A673 (cell line): ENCODE results near the gene CLEC7A. TPM values are rescaled to one million over a fixed set of nuclear protein-coding genes. Genes with fewer than 3 reads are reported as not detected.

Experiments
- BruUV-seq: library from RNA; stranded (reverse); fragments of 400-500 nt; replicated peaks from 2 replicates; lab custom pipeline; 2021; lab: Mats Ljungman, UMichigan
- CTCF ChIA-PET: fragments of 300-600 bp; sonication (Branson Sonifier 250); formaldehyde crosslinking; loops from one replicate; lab custom pipeline; 2022; ENCODE audit warnings: antibody characterized with exemption; lab: Charles Lee
- POLR2A ChIA-PET: fragments of 300-600 bp; sonication (Branson Sonifier 250); formaldehyde crosslinking; loops from one replicate; lab custom pipeline; 2022; ENCODE audit warnings: antibody characterized with exemption; ENCODE audit not compliant: low non-redundant PET; lab: Charles Lee
- DNase-seq: peaks from one replicate; pipeline ENCODE4 v3.0.0-alpha.2; 2015; ENCODE audit warnings: low spot score
- H3K27ac ChIP-seq: fragments of 200-600 bp; sonication (generic); 2 replicates; pipeline ENCODE4 v1.5.1; 2016; ENCODE audit warnings: mixed run types, low read depth, mild to moderate bottlenecking, mixed read lengths, antibody characterized with exemption, low read length; ENCODE audit not compliant: poor library complexity, severe bottlenecking
- H3K27me3 ChIP-seq: fragments of 200-600 bp; sonication (generic); replicated peaks from 2 replicates; pipeline ENCODE4 v1.6.1; 2017; ENCODE audit warnings: mixed run types, low read depth, mild to moderate bottlenecking, mixed read lengths, antibody characterized with exemption, low read length; ENCODE audit not compliant: insufficient read depth, poor library complexity
- H3K36me3 ChIP-seq: fragments of 200-600 bp; sonication (generic); 2 replicates; pipeline ENCODE4 v1.6.1; 2016; ENCODE audit warnings: mixed run types, mild to moderate bottlenecking, mixed read lengths, antibody characterized with exemption, low read length; ENCODE audit not compliant: insufficient read depth, poor library complexity, severe bottlenecking
- H3K4me1 ChIP-seq: fragments of 200-600 bp; sonication (generic); 2 replicates; pipeline ENCODE4 v1.6.1; 2017; ENCODE audit warnings: mixed run types, mild to moderate bottlenecking, mixed read lengths, antibody characterized with exemption, low read length; ENCODE audit not compliant: insufficient read depth, poor library complexity, severe bottlenecking
- H3K4me3 ChIP-seq: fragments of 200-600 bp; sonication (generic); 2 replicates; pipeline ENCODE4 v1.5.1; 2016; ENCODE audit warnings: low read depth, mixed run types, mild to moderate bottlenecking, mixed read lengths, low read length; ENCODE audit not compliant: poor library complexity, severe bottlenecking
- H3K9me3 ChIP-seq: fragments of 200-600 bp; sonication (generic); 2 replicates; pipeline ENCODE4 v1.6.1; 2016; ENCODE audit warnings: mixed run types, low read depth, mild to moderate bottlenecking, mixed read lengths, antibody characterized with exemption, low read length; ENCODE audit not compliant: poor library complexity, severe bottlenecking
- CTCF ChIP-seq: fragments of 300-800, 200-600 bp; sonication (generic); conservative IDR thresholded peaks from 2 replicates; pipeline ENCODE4 v1.5.1; 2017; ENCODE audit warnings: low read depth, mild to moderate bottlenecking, antibody characterized with exemption, low read length, moderate library complexity, mixed read lengths
- EZH2 ChIP-seq: fragments of 200-600 bp; sonication (generic); IDR thresholded peaks from 2 replicates; pipeline ENCODE4 v1.6.1; 2017; ENCODE audit warnings: borderline replicate concordance, low read depth, mild to moderate bottlenecking, mixed read lengths, antibody characterized with exemption, low read length; ENCODE audit not compliant: poor library complexity, severe bottlenecking
- intact Hi-C: fragments of 100-400 bp; cut with micrococcal nuclease; formaldehyde crosslinking; loops from one replicate; pipeline ENCODE4 v1.10.0; 2022; ENCODE audit not compliant: unreplicated experiment
- total RNA-seq: library from RNA; stranded (reverse); gene quantifications from 2 replicates; pipeline ENCODE4 v1.2.3, GENCODE V29; 2021

The CLEC7A gene
- total RNA-seq, 1 experiment from 2014 or later = 0.28 TPM

DNA sequence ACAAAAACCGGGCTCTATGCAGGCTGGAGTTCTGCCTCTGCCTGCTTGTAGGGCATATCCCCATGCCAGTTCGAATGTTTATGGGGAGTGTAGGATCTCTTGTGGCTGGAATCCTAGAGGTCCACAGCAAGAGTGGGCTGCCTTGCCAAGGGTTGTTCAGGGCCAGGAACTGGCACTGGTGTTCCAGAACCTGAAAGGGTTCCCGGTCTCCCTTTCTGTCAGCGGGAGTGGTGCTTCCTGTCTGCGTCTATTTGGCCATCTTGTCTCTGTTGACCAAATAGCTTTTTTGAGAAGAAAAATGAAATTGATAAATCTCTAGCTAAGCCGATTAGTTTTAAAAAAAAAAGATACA is 24.1 kb upstream of the CLEC7A start:
- Histone ChIP-seq H3K4me1 (no peaks in the 10 kb centered on the region), H3K4me3 (peak overlapping the region; percentile 48), H3K27ac (no peak overlapping the region), H3K27me3 (no peaks in the 10 kb centered on the region), H3K36me3 (no peaks in the 10 kb centered on the region), H3K9me3 (no peaks in the 10 kb centered on the region)
- ChIA-PET POLR2A (no interaction called here), CTCF (interaction anchor here (1.2 kb wide), 1 partner anchor 11 kb away, joined by 4 read pairs; no protein-coding TSS in a partner anchor)
- intact Hi-C loops = loop anchor here (5.0 kb wide), 1 partner anchor 408 kb away; no protein-coding TSS in a partner anchor
- no TSS peak for BruUV-seq
- TF ChIP-seq CTCF = no peak
- TF ChIP-seq EZH2 = no peak
- DNase-seq = no peak

DNA sequence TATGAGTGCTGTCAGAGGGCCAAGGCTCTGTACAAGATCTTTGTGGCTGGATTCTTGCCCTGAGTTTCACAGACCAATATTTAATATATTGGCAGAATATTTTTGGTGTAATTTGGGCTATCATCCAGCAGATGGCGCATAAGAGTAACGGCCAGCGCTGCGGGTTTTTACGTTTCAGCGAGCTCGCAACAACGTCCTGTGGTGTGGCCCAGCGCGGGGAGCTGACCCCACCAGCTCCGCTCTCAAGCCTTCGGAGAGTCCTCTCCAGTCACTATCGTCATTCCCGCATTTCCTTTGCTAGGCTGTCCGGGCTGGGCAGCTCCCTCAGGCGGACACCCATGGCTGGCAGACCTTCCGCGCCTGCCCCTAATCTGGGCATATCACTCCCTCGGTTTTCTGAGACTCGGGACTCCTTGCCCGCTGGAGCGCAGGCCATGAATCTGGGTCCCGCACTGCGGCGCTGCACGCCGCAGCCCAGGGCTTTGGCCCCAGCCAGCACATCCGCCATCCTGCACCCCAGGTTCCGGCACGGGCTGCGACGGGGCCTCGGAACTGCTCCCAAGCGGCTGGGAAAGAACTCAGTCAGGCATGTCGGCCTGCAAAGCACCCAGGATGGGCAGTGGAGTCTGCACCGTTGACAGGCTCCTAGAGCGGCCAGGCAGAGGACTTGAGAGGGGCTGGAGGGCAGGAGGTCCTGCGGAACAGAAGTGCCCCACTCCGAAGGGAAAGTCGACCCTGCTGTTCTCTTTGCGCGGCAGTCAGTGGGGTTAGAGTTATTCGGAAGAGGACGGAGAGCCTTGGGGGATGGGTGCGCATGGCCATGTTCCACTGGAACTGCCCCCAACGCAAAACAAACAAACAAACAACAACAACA is 23.5 kb upstream of the CLEC7A start:
- TF ChIP-seq EZH2 (no peak), CTCF (peak; percentile 82)
- ChIA-PET CTCF (interaction anchor here (0.7 to 1.2 kb wide), 5 partner anchors 10 to 1018 kb away, joined by 3 to 5 read pairs (median 4); partner anchors contain the start of gene SMIM10L1), POLR2A (no interaction called here)
- peak; percentile 74 for DNase-seq
- no peaks in the 10 kb centered on the region for H3K4me1 ChIP-seq
- H3K9me3 ChIP-seq = no peaks in the 10 kb centered on the region
- H3K27me3 ChIP-seq = no peaks in the 10 kb centered on the region
- H3K36me3 ChIP-seq = no peaks in the 10 kb centered on the region
- intact Hi-C loops = loop anchor here (1.0 to 5.0 kb wide), 2 partner anchors 37 to 409 kb away; no protein-coding TSS in a partner anchor
- H3K4me3 ChIP-seq = peak overlapping the region; percentile 48
- BruUV-seq = no TSS peak
- H3K27ac ChIP-seq = peak overlapping the region; percentile 25

GRCh38 chr12:10151621-10152020 is 21.6 kb upstream of the CLEC7A start:
- intact Hi-C loops = loop anchor here (5.0 kb wide), 1 partner anchor 411 kb away; no protein-coding TSS in a partner anchor
- Histone ChIP-seq H3K9me3 (no peaks in the 10 kb centered on the region), H3K4me3 (no peak overlapping the region), H3K27me3 (no peaks in the 10 kb centered on the region), H3K36me3 (no peaks in the 10 kb centered on the region), H3K4me1 (no peaks in the 10 kb centered on the region), H3K27ac (no peak overlapping the region)
- DNase-seq = no peak
- POLR2A ChIA-PET = interaction anchor here (0.7 kb wide), 1 partner anchor 348 kb away, joined by 3 read pairs; no protein-coding TSS in a partner anchor
- CTCF ChIA-PET = interaction anchor here (0.8 kb wide), 1 partner anchor 63 kb away, joined by 3 read pairs; no protein-coding TSS in a partner anchor
- no TSS peak for BruUV-seq
- no peak for TF ChIP-seq EZH2
- TF ChIP-seq CTCF = no peak
